ENCODE results near the gene KIF2C. TPM values are rescaled to one million over a fixed set of nuclear protein-coding genes. Genes with fewer than 3 reads are reported as not detected.

The KIF2C gene
- total RNA-seq, 1 experiment from 2014 or later = 92.6 TPM

DNA sequence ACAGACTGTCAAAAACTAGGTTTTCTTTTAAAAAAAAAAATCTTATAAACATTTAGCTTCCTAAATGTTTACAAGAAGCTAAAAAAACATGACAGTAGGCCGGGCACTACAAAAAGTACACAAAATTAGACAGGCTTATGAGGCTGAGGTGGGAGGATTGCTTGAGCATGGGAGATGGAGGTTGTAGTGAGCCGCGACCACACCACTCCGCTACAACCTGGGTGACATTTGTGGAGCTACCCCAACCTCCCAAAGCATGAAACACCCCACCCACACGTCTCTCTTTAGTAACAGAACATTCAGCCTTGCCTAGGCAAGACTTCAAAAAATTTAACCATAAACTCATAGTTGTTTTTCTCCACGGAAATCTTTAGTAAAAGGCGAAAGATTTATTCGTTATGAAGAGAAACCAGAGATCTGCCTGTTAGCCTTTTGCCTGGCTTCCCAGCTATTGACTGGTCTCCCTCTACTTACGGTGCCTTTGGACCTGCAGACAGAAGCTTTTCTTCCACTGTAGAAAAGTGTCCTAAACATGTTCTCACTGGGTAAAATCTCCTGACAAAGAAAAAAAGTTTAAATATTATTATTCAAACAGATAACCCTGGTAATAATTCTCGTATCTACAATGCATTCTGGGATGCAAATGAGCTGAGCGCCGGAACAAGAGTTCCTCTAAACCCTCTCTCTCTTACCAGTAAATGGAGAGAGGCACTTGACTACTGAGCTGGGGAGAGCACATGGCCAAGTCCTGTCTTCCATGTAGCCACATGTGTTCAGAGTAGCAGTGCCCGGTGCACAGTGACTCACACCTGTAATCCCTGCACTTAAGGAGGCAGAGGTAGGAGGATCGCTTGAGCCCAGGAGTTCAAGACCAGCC lies 17.9 kb upstream of the KIF2C start:
- ChIA-PET CTCF (interaction anchor here (0.6 to 2.3 kb wide), 3 partner anchors 9 to 53 kb away, joined by 3 to 25 read pairs (median 3); partner anchors contain the start of genes RNU5D-1 and RPS8), RAD21 (ENCODE audit: low non-redundant PET in 1 of 2, low total read pairs in 2 of 2, uncharacterized antibody in 2 of 2, unreplicated experiment in 2 of 2) (interaction anchor here (0.5 to 1.0 kb wide), 3 partner anchors 9 to 99 kb away, joined by 3 to 5 read pairs (median 3); partner anchors contain the start of gene RNU5D-1 (in 1 of the 2)), POLR2A (interaction anchor here (0.7 to 3.8 kb wide), 66 partner anchors 9 to 1525 kb away, joined by 3 to 461 read pairs (median 5); partner anchors contain the start of genes AKR1A1, ARMH1, BEST4 and BTBD19)
- Histone ChIP-seq H4K20me1 (ENCODE audit: insufficient read depth) (no peaks in the 10 kb centered on the region), H3K9ac (ENCODE audit: low read length) (peak overlapping the region; percentile 57), H2AFZ (ENCODE audit: low read depth, low read length, poor library complexity, severe bottlenecking) (peak overlapping the region; percentile 74), H3K4me2 (ENCODE audit: low read length) (peak overlapping the region; percentile 38), H3K79me2 (ENCODE audit: insufficient read depth, low read length) (no peaks in the 10 kb centered on the region), H3K27me3 (ENCODE audit: insufficient read depth, low read length) (no peaks in the 10 kb centered on the region), H3K9me2 (ENCODE audit: insufficient read depth) (no peaks in the 10 kb centered on the region), H3K36me3 (ENCODE audit: control insufficient read depth in 1 of 2, insufficient read depth in 2 of 2, low read length in 2 of 2) (no peaks in the 10 kb centered on the region), H3K4me1 (ENCODE audit: control insufficient read depth in 1 of 2, insufficient read depth in 2 of 2, low read length in 2 of 2) (peaks cover 10 to 33% of the 10 kb centered on the region in 2 experiments), H3K27ac (ENCODE audit: low read depth, low read length) (peak overlapping the region; percentile 75), H3K9me3 (ENCODE audit: control insufficient read depth in 1 of 2, insufficient read depth in 1 of 2, low read depth in 1 of 2, low read length in 2 of 2) (no peaks in the 10 kb centered on the region), H3K4me3 (replicated peaks in 1 of 2; ENCODE audit: low read depth in 1 of 2, low read length in 2 of 2) (no peak overlapping the region)
- intact Hi-C loops (cut with micrococcal nuclease) = no loop called here
- ATAC-seq (peak; percentile 91), DNase-seq (ENCODE audit: low read depth, low spot score) (peak; percentile 99)
- TSS peak; percentile 98 for BruUV-seq (replicated peaks)
- peak; percentile 99 for TF ChIP-seq CBX3 (IDR thresholded peaks at IDR 0.05; ENCODE audit: low read depth)
- TF ChIP-seq EGR1 (IDR thresholded peaks at IDR 0.05; ENCODE audit: low read depth) = peak; percentile 82
- TF ChIP-seq EZH2phosphoT487 (IDR thresholded peaks at IDR 0.05; ENCODE audit: borderline replicate concordance) = no peak
- TF ChIP-seq JUND (IDR thresholded peaks at IDR 0.05) = peak; percentile 97
- TF ChIP-seq, protein P1, sequence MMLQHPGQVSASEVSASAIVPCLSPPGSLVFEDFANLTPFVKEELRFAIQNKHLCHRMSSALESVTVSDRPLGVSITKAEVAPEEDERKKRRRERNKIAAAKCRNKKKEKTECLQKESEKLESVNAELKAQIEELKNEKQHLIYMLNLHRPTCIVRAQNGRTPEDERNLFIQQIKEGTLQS (IDR thresholded peaks at IDR 0.05) = no peak; the same call in 1 of the 2 replicates
- TF ChIP-seq SP1 (IDR thresholded peaks at IDR 0.05; ENCODE audit: low read depth) = peak; percentile 98
- no peak for TF ChIP-seq EZH2 (IDR thresholded peaks at IDR 0.05)
- TF ChIP-seq ZFX (IDR thresholded peaks at IDR 0.05) = no peak
- TF ChIP-seq, protein P2, sequence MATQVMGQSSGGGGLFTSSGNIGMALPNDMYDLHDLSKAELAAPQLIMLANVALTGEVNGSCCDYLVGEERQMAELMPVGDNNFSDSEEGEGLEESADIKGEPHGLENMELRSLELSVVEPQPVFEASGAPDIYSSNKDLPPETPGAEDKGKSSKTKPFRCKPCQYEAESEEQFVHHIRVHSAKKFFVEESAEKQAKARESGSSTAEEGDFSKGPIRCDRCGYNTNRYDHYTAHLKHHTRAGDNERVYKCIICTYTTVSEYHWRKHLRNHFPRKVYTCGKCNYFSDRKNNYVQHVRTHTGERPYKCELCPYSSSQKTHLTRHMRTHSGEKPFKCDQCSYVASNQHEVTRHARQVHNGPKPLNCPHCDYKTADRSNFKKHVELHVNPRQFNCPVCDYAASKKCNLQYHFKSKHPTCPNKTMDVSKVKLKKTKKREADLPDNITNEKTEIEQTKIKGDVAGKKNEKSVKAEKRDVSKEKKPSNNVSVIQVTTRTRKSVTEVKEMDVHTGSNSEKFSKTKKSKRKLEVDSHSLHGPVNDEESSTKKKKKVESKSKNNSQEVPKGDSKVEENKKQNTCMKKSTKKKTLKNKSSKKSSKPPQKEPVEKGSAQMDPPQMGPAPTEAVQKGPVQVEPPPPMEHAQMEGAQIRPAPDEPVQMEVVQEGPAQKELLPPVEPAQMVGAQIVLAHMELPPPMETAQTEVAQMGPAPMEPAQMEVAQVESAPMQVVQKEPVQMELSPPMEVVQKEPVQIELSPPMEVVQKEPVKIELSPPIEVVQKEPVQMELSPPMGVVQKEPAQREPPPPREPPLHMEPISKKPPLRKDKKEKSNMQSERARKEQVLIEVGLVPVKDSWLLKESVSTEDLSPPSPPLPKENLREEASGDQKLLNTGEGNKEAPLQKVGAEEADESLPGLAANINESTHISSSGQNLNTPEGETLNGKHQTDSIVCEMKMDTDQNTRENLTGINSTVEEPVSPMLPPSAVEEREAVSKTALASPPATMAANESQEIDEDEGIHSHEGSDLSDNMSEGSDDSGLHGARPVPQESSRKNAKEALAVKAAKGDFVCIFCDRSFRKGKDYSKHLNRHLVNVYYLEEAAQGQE (IDR thresholded peaks at IDR 0.05; ENCODE audit: low read depth) = no peak
- TF ChIP-seq POLR2AphosphoS5 (IDR thresholded peaks at IDR 0.05; ENCODE audit: low read depth, low read length) = peak; percentile 100
- peak; percentile 90 for TF ChIP-seq SRF (IDR thresholded peaks at IDR 0.05; ENCODE audit: low read depth)
- TF ChIP-seq FOSL1 (IDR thresholded peaks at IDR 0.05; ENCODE audit: low read depth) = peak; percentile 72
- TF ChIP-seq TCF7L2 (IDR thresholded peaks at IDR 0.05; ENCODE audit: borderline replicate concordance, extremely low read depth, insufficient read depth, insufficient read length) = peak; percentile 52
- TF ChIP-seq, protein P3, sequence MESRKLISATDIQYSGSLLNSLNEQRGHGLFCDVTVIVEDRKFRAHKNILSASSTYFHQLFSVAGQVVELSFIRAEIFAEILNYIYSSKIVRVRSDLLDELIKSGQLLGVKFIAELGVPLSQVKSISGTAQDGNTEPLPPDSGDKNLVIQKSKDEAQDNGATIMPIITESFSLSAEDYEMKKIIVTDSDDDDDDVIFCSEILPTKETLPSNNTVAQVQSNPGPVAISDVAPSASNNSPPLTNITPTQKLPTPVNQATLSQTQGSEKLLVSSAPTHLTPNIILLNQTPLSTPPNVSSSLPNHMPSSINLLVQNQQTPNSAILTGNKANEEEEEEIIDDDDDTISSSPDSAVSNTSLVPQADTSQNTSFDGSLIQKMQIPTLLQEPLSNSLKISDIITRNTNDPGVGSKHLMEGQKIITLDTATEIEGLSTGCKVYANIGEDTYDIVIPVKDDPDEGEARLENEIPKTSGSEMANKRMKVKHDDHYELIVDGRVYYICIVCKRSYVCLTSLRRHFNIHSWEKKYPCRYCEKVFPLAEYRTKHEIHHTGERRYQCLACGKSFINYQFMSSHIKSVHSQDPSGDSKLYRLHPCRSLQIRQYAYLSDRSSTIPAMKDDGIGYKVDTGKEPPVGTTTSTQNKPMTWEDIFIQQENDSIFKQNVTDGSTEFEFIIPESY (IDR thresholded peaks at IDR 0.05; ENCODE audit: extremely low read depth, insufficient replicate concordance, low read length) = peak; percentile 96
- no peak for TF ChIP-seq ZNF274 (IDR thresholded peaks at IDR 0.05; ENCODE audit: low read depth, low read length)
- TF ChIP-seq RAD21 (IDR thresholded peaks at IDR 0.05; ENCODE audit: low read depth) = no peak
- TF ChIP-seq, protein P4, sequence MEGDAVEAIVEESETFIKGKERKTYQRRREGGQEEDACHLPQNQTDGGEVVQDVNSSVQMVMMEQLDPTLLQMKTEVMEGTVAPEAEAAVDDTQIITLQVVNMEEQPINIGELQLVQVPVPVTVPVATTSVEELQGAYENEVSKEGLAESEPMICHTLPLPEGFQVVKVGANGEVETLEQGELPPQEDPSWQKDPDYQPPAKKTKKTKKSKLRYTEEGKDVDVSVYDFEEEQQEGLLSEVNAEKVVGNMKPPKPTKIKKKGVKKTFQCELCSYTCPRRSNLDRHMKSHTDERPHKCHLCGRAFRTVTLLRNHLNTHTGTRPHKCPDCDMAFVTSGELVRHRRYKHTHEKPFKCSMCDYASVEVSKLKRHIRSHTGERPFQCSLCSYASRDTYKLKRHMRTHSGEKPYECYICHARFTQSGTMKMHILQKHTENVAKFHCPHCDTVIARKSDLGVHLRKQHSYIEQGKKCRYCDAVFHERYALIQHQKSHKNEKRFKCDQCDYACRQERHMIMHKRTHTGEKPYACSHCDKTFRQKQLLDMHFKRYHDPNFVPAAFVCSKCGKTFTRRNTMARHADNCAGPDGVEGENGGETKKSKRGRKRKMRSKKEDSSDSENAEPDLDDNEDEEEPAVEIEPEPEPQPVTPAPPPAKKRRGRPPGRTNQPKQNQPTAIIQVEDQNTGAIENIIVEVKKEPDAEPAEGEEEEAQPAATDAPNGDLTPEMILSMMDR (IDR thresholded peaks at IDR 0.05 in 2 of 3, conservative IDR thresholded peaks at IDR 0.05 in 1 of 3; ENCODE audit: borderline replicate concordance in 1 of 3, insufficient read depth in 1 of 3, low read depth in 2 of 3, low read length in 2 of 3) = no peak
